IPS-11a (cell line): Measurements from ENCODE around the gene RND2.

Experiments
- H3K4me3 ChIP-seq: one replicate; pipeline ENCODE4 v1.5.1; 2013; ENCODE audit warnings: low read depth, low read length, control low read depth

Gene RND2

DNA sequence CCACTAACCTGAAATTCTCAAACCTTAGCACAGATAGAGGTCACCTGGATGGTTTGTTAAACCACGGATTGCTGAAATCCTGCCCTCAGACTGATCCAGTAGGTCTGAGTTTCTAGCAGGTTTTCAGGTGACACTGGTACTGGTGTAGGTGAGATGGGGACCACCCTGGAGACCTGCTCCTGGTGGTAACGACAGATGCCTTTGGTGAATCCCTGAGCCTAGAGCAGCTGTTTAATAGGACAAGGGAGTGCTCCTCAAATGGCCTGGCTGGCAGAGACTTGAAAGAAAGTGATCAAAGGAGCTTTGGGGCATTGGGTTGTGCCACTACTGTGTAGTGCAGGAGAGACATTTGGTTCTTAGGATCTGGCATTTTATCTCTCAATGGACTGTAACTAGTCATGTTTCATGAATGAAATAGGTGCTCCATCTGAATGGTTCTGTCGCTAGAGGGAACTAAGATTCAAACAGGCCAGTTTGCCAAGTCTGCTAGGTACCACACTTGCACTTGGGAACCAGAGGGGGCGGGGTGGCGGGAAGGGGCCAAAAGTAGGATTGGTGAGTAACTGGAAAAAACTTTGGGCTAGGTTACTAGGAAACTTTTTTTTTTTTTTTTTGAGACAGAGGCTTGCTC is 21.4 kb upstream of the RND2 start:
- no peak overlapping the region for H3K4me3 ChIP-seq

GRCh38 chr17:43006639-43007551 is 18.1 kb upstream of the RND2 start, which contains the start of gene IFI35:
Gene IFI35, plus strand, starts transcription at chr17:43006784. Its CDS starts 164 bp downstream, at chr17:43006948.
- H3K4me3 ChIP-seq: peak within 1 kb of the TSS; percentile 58

DNA sequence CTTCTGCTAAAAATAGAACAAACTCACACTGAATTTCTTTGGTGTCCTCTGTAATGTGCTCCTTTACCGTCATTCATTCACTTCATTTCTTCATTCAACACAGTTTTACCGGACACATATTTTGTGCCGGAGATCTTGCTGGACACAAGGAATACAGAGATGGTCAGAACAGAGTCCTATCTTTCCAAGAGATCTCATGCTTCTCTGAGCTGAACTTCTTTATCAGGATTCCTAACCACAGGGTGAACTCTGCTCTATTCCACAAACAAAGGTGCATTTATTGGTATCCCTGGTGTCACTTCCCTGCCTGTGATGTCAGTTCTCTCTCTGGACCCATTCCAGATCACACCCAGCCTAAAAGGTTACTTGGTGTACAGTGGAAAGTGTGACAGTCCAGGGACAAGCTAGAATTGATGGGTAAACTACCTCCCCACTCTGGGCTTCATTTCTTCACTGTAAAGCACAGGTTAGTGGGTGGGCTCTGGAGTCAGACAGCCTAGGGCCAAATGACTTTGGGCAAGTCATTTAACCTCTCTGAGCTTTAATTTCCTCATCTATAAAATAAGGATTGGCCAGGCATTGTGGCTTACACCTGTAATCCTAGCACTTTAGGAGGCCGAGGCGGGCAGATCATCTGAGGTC is 14.2 kb upstream of the RND2 start:
- no peak overlapping the region for H3K4me3 ChIP-seq

DNA sequence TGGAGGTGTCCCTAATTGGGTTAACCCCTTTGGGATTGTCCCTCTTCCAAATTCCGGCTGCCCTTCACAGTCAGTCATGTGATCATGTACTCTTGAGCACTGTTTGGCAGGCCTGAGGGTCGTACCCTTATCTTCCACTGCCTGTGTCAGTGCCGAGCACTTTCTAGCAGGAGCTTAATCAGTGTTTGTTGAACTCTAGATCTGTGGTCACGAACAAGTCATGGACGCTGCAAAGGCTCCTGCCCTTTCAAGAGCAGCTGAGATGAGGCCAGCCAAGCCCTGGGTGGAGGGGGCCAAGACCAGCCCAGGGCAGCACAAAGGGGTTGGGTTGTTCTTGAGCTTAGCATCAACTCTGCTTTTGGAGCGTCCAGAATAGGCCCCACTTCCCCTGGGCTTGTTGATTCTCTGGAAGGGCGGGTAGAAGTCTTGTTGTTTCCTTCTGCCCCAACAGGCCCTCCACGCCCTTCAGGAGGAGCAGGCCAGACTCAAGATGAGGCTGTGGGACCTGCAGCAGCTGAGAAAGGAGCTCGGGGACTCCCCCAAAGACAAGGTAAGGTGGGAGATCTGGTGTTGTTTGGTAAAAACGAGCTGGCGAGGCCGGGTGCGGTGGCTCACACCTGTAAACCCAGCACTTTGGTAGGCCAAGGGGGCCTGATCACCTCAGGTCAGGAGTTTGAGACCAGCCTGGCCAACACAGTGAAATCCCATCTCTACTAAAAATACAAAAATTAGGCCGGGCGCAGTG is 13.1 kb upstream of the RND2 start:
- H3K4me3 ChIP-seq: no peak overlapping the region

GRCh38 chr17:43013296-43013695 is 11.7 kb upstream of the RND2 start:
- no peak overlapping the region for H3K4me3 ChIP-seq

DNA sequence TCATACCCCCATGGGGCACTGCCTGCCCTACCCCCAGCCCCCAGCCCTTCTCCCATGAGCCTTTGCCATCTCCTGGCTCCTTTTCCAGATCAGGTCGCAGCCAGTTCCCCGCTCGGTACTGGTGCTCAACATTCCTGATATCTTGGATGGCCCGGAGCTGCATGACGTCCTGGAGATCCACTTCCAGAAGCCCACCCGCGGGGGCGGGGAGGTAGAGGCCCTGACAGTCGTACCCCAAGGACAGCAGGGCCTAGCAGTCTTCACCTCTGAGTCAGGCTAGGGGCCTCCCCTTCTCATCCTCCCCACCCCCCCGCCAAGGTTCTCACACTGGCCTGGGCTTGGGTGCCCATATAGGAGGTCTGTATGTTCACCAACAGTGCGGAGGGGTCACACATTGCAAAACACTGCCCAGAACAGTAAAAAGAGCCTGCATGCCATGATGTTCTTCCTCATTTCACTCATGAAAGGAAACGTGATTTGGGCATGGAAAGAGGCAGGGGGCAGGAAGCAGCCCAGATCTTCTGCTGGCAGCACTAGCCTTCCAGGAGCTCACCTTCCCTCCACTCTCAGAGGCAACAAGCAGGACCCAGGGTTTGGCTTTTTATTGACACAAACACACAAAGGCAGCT is 10.9 kb upstream of the RND2 start:
- no peak overlapping the region for H3K4me3 ChIP-seq

GRCh38 chr17:43014649-43015542 is 10.1 kb upstream of the RND2 start:
- H3K4me3 ChIP-seq: no peak overlapping the region

DNA sequence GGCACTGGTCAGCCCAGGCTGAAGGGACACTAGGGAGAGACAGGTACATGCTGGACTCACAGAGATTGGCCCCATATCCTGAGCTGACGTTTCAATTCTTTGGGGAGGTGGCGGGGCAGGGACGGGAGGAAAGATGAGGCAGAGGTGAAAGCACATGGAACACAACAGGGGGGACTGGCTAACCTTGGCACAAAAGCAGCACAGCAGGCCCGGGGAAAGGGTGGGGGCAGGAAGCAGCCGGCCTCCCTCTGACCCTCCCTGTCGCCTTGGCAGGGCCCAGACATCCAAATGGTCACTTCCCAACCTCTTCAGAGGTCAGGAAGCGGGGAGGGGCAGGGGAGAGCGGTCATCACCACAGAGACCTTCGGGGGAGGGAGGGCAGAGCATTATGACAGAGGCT is 9.5 kb upstream of the RND2 start:
- no peak overlapping the region for H3K4me3 ChIP-seq

- no peak overlapping the region for H3K4me3 ChIP-seq
These were observed 8.8 kb upstream of the RND2 start for GRCh38 chr17:43016216-43016615.

- H3K4me3 ChIP-seq: no peak overlapping the region
These were observed 6.8 kb upstream of the RND2 start for GRCh38 chr17:43018008-43018853.

DNA sequence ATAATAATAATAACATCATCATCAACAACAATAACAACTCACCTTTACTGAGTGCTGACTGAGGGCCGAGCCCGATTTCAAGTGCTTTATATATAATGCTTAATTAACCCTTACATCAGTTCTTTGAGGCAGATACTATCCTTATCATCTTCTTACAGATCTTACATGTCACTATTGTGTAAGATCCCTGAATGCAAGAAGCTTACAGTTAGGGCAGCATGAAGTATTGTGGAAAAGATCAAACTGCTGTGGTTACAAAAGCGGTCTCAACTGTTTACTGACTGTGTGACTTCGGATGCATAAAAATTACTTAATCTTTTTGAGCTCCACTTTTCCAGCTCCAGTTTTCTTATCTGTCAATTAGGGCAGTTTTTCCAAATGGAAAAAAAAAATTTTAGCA is 6.1 kb upstream of the RND2 start:
- H3K4me3 ChIP-seq: no peak overlapping the region

- H3K4me3 ChIP-seq: no peak overlapping the region
These were observed 5.6 kb upstream of the RND2 start for GRCh38 chr17:43019418-43019817.

DNA sequence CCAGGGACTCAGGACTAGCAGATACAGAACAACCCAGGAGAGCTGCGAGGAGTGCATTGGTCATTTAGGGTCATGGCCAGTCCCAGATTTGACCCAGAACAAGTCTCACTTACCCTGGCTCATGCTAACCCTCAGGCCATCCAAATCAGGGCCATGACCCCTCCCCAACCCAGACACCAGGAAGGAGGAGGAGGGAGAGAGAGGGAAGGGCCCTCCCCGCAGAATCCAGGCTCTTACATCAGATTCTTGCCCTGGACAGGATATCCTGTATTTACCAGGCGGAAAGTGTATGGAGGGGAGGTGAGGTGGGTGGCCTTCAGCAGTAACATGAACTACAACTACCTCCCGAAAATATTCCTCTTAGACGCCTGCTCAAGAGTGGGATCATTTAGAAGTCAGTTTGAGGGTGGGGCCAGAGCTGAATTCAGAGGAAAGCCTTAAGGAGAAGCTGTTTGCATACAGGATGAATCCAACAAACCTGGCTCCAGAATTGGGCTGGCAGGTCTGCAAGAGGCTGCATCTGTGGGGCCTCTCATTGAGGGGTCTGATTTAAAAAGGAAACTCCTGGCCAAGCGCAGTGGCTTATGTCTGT is 4.9 kb upstream of the RND2 start:
- no peak overlapping the region for H3K4me3 ChIP-seq

GRCh38 chr17:43020789-43021740 is 4.0 kb upstream of the RND2 start:
- peak overlapping the region; percentile 89 for H3K4me3 ChIP-seq

- H3K4me3 ChIP-seq: peak within 1 kb of the TSS; percentile 89
These were observed 3.1 kb upstream of the RND2 start, which contains the start of gene VAT1 for GRCh38 chr17:43021741-43022512. Gene VAT1, minus strand, starts transcription at chr17:43022385. Its CDS starts 63 bp downstream, at chr17:43022322.

- peak overlapping the region; percentile 66 for H3K4me3 ChIP-seq
These were observed 243 bp downstream of the RND2 start for GRCh38 chr17:43025290-43025657.
